PC-9 (cell line): ENCODE results near the gene SLC7A11. TPM values are rescaled to one million over a fixed set of nuclear protein-coding genes. Genes with fewer than 3 reads are reported as not detected.

ENCODE experiments used
- BruUV-seq: library from RNA; stranded (reverse); fragments of 400-500 nt; replicated peaks from 2 replicates; lab custom pipeline; 2021; lab: Mats Ljungman, UMichigan
- CTCF ChIA-PET: fragments of 300-600 bp; sonication (Branson Sonifier 250); formaldehyde crosslinking; loops from one replicate; lab custom pipeline; 2022; ENCODE audit warnings: antibody characterized with exemption; lab: Charles Lee
- POLR2A ChIA-PET: fragments of 300-600 bp; sonication (Branson Sonifier 250); formaldehyde crosslinking; loops from one replicate; lab custom pipeline; 2022; ENCODE audit warnings: antibody characterized with exemption; ENCODE audit not compliant: unreplicated experiment; lab: Charles Lee
- DNase-seq, 2 experiments: peaks; one replicate each; pipeline versions ENCODE4 v3.0.0 to v3.0.0-alpha.2; 2015 to 2022; ENCODE audit warnings: mixed read lengths in 1 of 2
- H2AFZ ChIP-seq: fragments of 200-600 bp; sonication (generic); 2 replicates; pipeline ENCODE4 v1.8.1; 2017; ENCODE audit warnings: antibody characterized with exemption
- H3F3A ChIP-seq: fragments of 200-600 bp; sonication (generic); 2 replicates; pipeline ENCODE4 v1.8.1; 2017; ENCODE audit warnings: antibody characterized with exemption, mild to moderate bottlenecking, low read depth; ENCODE audit not compliant: insufficient read depth
- H3K27ac ChIP-seq: fragments of 200-600 bp; sonication (generic); 2 replicates; pipeline ENCODE4 v1.6.1; 2016; ENCODE audit warnings: mixed run types
- H3K27me3 ChIP-seq: fragments of 200-600 bp; sonication (generic); 2 replicates; pipeline ENCODE4 v1.6.1; 2016; ENCODE audit warnings: low read depth, mixed run types; ENCODE audit not compliant: insufficient read depth
- H3K36me3 ChIP-seq: fragments of 200-600 bp; sonication (generic); 2 replicates; pipeline ENCODE4 v1.6.1; 2016; ENCODE audit warnings: low read depth, mixed run types
- H3K4me1 ChIP-seq: fragments of 200-600 bp; sonication (generic); replicated peaks from 2 replicates; pipeline ENCODE4 v1.6.1; 2016; ENCODE audit warnings: mixed run types; ENCODE audit not compliant: insufficient read depth
- H3K4me2 ChIP-seq: fragments of 200-600 bp; sonication (generic); 2 replicates; pipeline ENCODE4 v1.6.1; 2017; ENCODE audit warnings: mixed run types
- H3K4me3 ChIP-seq: fragments of 200-600 bp; sonication (generic); 2 replicates; pipeline ENCODE4 v1.6.1; 2016; ENCODE audit warnings: mixed run types
- H3K79me2 ChIP-seq: fragments of 200-600 bp; sonication (generic); 2 replicates; pipeline ENCODE4 v1.6.1; 2017; ENCODE audit warnings: low read depth, mixed run types
- H3K9me2 ChIP-seq: fragments of 200-600 bp; sonication (generic); 2 replicates; pipeline ENCODE4 v1.8.1; 2017; ENCODE audit warnings: mild to moderate bottlenecking; ENCODE audit not compliant: insufficient read depth
- H3K9me3 ChIP-seq: fragments of 200-600 bp; sonication (generic); 2 replicates; pipeline ENCODE4 v1.8.1; 2016; ENCODE audit warnings: low read depth; ENCODE audit not compliant: insufficient read depth
- H4K20me1 ChIP-seq: fragments of 200-600 bp; sonication (generic); 2 replicates; pipeline ENCODE4 v1.8.1; 2017; ENCODE audit not compliant: insufficient read depth
- CTCF ChIP-seq: fragments of 200-600 bp; sonication (generic); conservative IDR thresholded peaks from 2 replicates; pipeline ENCODE4 v1.6.1; 2017; ENCODE audit warnings: mixed run types, antibody characterized with exemption, mild to moderate bottlenecking, moderate library complexity
- EZH2 ChIP-seq: fragments of 200-600 bp; sonication (generic); IDR thresholded peaks from 2 replicates; pipeline ENCODE4 v1.8.0; 2017; ENCODE audit warnings: antibody characterized with exemption, low read depth
- intact Hi-C: fragments of 100-400 bp; cut with micrococcal nuclease; formaldehyde crosslinking; loops from one replicate; pipeline ENCODE4 v1.10.0; 2022; ENCODE audit not compliant: unreplicated experiment
- total RNA-seq: library from RNA; stranded (reverse); gene quantifications from 2 replicates; pipeline ENCODE4 v1.2.3, GENCODE V29; 2021

SLC7A11 gene
- total RNA-seq, 1 experiment from 2014 or later, result 187 TPM

DNA sequence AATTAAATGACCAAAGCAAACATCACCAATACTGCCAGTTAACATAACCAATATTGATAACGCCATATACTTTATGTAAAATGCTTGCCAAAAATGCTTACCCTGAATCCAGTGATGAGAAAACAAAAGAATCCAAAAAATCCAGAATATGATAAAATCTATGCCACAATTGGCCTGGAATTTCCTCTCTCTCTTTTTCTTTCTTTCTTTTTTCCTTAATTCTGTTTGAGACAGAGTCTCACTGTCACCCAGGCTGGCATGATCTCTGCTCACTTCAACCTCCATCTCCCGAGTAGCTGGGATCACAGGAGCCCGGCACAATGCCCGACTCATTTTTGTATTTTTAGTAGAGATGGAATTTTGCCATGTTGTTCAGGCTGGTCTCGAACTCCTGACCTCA, 9.8 kb upstream of the SLC7A11 start:
- no TSS peak for BruUV-seq
- H4K20me1 ChIP-seq, result no peaks in the 10 kb centered on the region
- ChIA-PET POLR2A (no interaction called here), CTCF (no interaction called here)
- TF ChIP-seq CTCF, result no peak
- no peak for TF ChIP-seq EZH2
- no peak overlapping the region for H3K4me3 ChIP-seq
- H3K27ac ChIP-seq, result no peak overlapping the region
- H3K9me3 ChIP-seq, result no peaks in the 10 kb centered on the region
- no peak for DNase-seq
- H2AFZ ChIP-seq, result no peak overlapping the region
- H3K79me2 ChIP-seq, result no peaks in the 10 kb centered on the region
- intact Hi-C loops, result no loop called here
- peaks cover 8% of the 10 kb centered on the region; the same call in 1 of the 2 replicates for H3K4me1 ChIP-seq
- H3K36me3 ChIP-seq, result no peaks in the 10 kb centered on the region
- no peaks in the 10 kb centered on the region for H3F3A ChIP-seq
- H3K9me2 ChIP-seq, result no peaks in the 10 kb centered on the region
- H3K4me2 ChIP-seq, result no peak overlapping the region
- no peaks in the 10 kb centered on the region for H3K27me3 ChIP-seq

DNA sequence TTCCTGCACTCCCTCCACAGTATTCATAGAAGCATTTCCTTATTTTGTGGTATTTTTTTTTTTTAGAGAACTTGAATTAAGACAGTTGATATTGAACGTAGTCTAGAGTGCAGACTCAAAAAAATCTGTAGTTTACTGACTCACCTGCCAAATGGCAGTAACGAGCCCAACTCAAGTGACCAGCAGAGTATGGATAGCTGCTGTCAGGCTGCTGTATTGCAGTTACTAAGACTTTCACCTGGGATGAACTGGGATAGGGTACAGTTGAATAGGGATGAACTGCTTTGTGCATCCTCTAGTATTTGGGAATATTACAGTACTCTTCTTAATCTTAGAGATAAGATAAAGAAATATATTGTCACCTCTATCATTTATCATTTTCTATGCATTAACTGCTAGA, 7.0 kb upstream of the SLC7A11 start:
- intact Hi-C loops, result no loop called here

GRCh38 chr4:138248058-138248457, 5.9 kb upstream of the SLC7A11 start:
- intact Hi-C loops, result no loop called here
- peaks cover 18% of the 10 kb centered on the region for H3K4me1 ChIP-seq
- CTCF ChIA-PET, result no interaction called here

More for the DNA sequence above, 7.0 kb upstream of the SLC7A11 start:
- Histone ChIP-seq H4K20me1 (no peaks in the 10 kb centered on the region), H3F3A (no peaks in the 10 kb centered on the region), H3K27me3 (no peaks in the 10 kb centered on the region), H3K4me2 (no peak overlapping the region), H2AFZ (no peak overlapping the region), H3K9me3 (peaks cover 2% of the 10 kb centered on the region; the same call in 1 of the 2 replicates), H3K27ac (no peak overlapping the region), H3K9me2 (no peaks in the 10 kb centered on the region), H3K36me3 (no peaks in the 10 kb centered on the region), H3K79me2 (no peaks in the 10 kb centered on the region), H3K4me1 (peaks cover 9% of the 10 kb centered on the region; the same call in 1 of the 2 replicates), H3K4me3 (no peak overlapping the region)
- no peak for DNase-seq
- ChIA-PET CTCF (interaction anchor here (0.6 kb wide), 1 partner anchor 240 kb away, joined by 9 read pairs; no protein-coding TSS in a partner anchor), POLR2A (no interaction called here)
- TF ChIP-seq EZH2 (no peak), CTCF (no peak)
- BruUV-seq, result no TSS peak

More at GRCh38 chr4:138248058-138248457, 5.9 kb upstream of the SLC7A11 start:
- Histone ChIP-seq H3K9me2 (no peaks in the 10 kb centered on the region), H3K9me3 (peaks cover 7% of the 10 kb centered on the region; the same call in 1 of the 2 replicates), H3K79me2 (0 out of 2 replicates have a peak, but pooled peaks cover 4% of the 10 kb centered on the region), H3K27me3 (no peaks in the 10 kb centered on the region), H2AFZ (no peak overlapping the region), H3K4me3 (no peak overlapping the region), H3F3A (peaks cover 7% of the 10 kb centered on the region; the same call in 1 of the 2 replicates), H3K36me3 (no peaks in the 10 kb centered on the region), H4K20me1 (no peaks in the 10 kb centered on the region), H3K4me2 (no peak overlapping the region), H3K27ac (no peak overlapping the region)
- TF ChIP-seq EZH2 (no peak), CTCF (no peak)
- POLR2A ChIA-PET, result no interaction called here
- BruUV-seq, result no TSS peak
- DNase-seq, result no peak
